ENCODE measurements around the gene SPATA16. TPM values are rescaled to one million over a fixed set of nuclear protein-coding genes. Genes with fewer than 3 reads are reported as not detected.

SPATA16 gene
- total RNA-seq, 2 experiments from 2014 or later = not detected

DNA sequence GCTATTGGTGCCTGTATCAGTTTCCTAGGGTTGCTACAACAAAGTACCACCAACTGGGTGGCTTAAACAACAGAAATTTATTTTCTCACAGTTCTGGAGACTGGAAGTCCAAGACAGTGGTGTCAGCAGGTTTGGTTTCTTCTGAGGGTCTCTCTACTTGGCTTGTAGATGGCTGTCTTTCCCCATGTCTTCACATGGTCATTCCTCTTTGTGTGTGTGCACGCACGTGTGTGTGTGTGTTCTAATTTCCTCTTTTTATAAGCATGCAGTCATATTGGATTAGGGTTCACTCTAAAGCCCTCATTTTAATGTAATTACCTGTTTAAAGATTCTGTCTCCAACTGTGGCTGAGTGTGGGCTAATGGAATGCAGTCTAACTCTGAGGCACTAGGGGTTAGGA lies 182.5 kb downstream of the SPATA16 start:
- DNase-seq = no peak
- H3K4me1 Mint-ChIP-seq (ENCODE audit: low read depth) = no peaks in the 10 kb centered on the region
- H3K4me3 Mint-ChIP-seq = no peak overlapping the region
- intact Hi-C loops (cut with micrococcal nuclease) = no loop called here
- CTCF ChIA-PET = no interaction called here
- no peaks in the 10 kb centered on the region for H3K27me3 Mint-ChIP-seq (ENCODE audit: low read depth)
- H3K27ac Mint-ChIP-seq = no peak overlapping the region
- no peaks in the 10 kb centered on the region for H3K36me3 Mint-ChIP-seq (ENCODE audit: low read depth)
- peaks cover 2% of the 10 kb centered on the region for H3K9me3 Mint-ChIP-seq

DNA sequence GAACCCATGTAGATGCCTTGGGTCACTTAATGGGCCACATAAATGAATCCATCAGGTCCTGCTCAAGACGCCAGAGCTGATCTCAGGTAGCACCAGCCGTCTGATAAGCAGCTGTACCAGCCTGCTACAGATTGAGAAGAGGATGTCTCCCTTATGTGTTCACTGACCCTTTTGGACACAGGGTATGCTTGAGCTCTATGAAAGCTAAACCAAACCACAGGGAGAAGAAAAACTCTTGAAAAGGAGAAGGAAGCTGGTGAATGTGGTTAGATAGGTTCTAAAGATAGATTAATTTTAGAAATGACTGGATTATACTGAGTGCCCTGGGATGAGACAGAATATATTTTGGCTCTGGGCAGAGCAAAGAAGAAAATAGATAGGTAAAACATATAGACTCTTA lies 187.5 kb downstream of the SPATA16 start:
- H3K27ac Mint-ChIP-seq = no peak overlapping the region
- H3K9me3 Mint-ChIP-seq = peaks cover 2% of the 10 kb centered on the region
- H3K4me3 Mint-ChIP-seq = no peak overlapping the region
- no peaks in the 10 kb centered on the region for H3K4me1 Mint-ChIP-seq (ENCODE audit: low read depth)
- H3K36me3 Mint-ChIP-seq (ENCODE audit: low read depth) = no peaks in the 10 kb centered on the region
- no peak for DNase-seq
- no peaks in the 10 kb centered on the region for H3K27me3 Mint-ChIP-seq (ENCODE audit: low read depth)
- CTCF ChIA-PET = interaction anchor here (0.6 to 0.7 kb wide), 2 partner anchors 35 to 1717 kb away, joined by 3 read pairs; no protein-coding TSS in a partner anchor
- intact Hi-C loops (cut with micrococcal nuclease) = no loop called here

DNA sequence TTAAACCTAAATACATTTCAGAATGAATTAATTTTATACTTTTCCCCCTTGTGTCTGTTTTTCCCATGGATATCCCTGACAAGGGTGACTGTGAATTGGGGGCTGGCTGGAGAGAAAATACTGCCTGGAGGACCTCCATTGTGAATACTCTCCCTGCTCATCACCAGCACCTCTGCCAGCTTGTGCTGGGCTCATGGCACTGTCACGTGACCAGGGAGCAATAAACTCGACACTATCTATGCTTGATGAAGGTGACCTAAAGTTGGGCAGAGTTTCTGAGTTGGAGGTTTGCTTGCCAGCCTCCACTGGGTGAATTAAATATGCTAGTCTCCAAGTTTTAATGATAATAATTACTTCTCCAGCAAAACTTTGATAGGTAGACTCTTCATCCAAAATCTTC lies 189.5 kb downstream of the SPATA16 start:
- no peaks in the 10 kb centered on the region for H3K36me3 Mint-ChIP-seq (ENCODE audit: low read depth)
- no peak for DNase-seq
- H3K4me3 Mint-ChIP-seq = no peak overlapping the region
- H3K27ac Mint-ChIP-seq = no peak overlapping the region
- peaks cover 2% of the 10 kb centered on the region for H3K9me3 Mint-ChIP-seq
- H3K4me1 Mint-ChIP-seq (ENCODE audit: low read depth) = no peaks in the 10 kb centered on the region
- intact Hi-C loops (cut with micrococcal nuclease) = no loop called here
- CTCF ChIA-PET = no interaction called here
- no peaks in the 10 kb centered on the region for H3K27me3 Mint-ChIP-seq (ENCODE audit: low read depth)

DNA sequence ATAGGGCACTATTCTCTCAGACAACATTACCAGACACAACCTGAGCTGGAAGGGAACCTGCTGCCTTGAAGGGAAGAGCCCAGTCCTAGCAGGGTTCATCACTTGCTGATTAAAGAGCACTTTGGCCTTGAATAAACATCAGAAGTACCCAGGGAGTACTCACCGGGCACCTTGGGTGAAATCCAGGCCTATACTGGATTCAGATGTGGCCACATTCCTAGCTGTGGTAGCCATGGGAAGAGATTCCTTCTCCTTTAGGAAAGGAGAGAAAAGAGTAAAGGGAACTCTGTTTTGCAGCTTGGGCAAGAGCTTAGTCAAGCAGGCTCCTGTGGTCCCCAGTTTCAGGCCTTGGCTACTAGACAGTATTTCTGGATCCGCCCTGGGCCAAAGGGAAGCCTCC lies 195.0 kb downstream of the SPATA16 start:
- Mint-ChIP-seq H3K9me3 (no peaks in the 10 kb centered on the region), H3K4me3 (no peak overlapping the region), H3K36me3 (ENCODE audit: low read depth) (no peaks in the 10 kb centered on the region), H3K4me1 (ENCODE audit: low read depth) (no peaks in the 10 kb centered on the region), H3K27ac (no peak overlapping the region), H3K27me3 (ENCODE audit: low read depth) (no peaks in the 10 kb centered on the region)
- DNase-seq = no peak
- CTCF ChIA-PET = no interaction called here
- intact Hi-C loops (cut with micrococcal nuclease) = no loop called here

DNA sequence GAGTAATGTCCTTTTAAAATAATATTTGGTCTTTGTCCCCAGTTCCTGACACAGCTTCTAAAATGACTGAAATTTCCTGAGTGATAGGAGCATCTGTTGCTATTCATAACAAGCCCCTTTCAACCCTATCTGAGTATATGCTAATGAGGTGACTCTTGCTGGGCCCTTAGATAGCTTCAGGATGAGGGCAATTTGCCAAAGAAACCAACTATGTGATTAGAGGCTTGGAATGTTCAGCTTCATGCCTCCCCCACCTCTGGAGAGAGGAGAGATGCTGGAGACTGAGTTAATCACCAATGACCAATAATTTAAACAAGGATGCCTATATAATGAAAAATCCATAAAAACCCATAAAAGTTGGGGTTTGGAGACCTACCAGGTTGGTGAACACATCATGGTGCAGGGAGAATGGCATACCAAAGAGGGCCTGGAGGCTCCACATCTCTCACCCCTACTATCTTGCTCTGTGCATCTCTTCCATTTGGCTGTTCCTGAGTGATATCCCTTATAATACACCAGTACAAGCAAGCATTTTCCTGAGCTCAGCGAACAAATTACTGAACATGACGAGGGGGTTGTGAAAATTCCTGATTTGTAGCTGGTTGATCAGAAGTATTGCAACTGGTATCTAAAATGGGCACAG lies 201.3 kb downstream of the SPATA16 start:
- intact Hi-C loops (cut with micrococcal nuclease) = no loop called here
- Mint-ChIP-seq H3K27me3 (ENCODE audit: low read depth) (no peaks in the 10 kb centered on the region), H3K36me3 (ENCODE audit: low read depth) (no peaks in the 10 kb centered on the region), H3K9me3 (no peaks in the 10 kb centered on the region), H3K4me3 (no peak overlapping the region), H3K4me1 (ENCODE audit: low read depth) (no peaks in the 10 kb centered on the region), H3K27ac (no peak overlapping the region)
- no peak for DNase-seq
- CTCF ChIA-PET = no interaction called here

DNA sequence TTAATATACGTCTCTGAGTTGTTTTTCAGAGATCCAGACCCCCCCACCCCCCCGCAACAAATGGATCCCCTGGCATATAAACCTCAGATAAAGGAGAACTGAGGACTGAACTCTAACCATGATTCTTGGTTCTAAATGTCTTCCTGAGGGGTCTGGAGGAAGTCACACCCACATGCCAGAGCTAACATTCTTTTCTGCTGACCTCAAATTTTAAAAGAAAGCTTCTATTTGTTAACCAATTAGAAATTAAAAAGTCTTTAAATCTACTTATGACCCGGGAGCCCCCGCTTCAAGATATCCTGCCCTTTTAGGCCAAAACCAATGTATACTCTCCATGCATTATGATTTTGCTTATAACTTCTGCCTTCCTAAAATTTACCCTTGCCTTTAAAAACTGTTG lies 202.2 kb downstream of the SPATA16 start:
- H3K27ac Mint-ChIP-seq = no peak overlapping the region
- no peaks in the 10 kb centered on the region for H3K9me3 Mint-ChIP-seq
- no peaks in the 10 kb centered on the region for H3K4me1 Mint-ChIP-seq (ENCODE audit: low read depth)
- no peaks in the 10 kb centered on the region for H3K36me3 Mint-ChIP-seq (ENCODE audit: low read depth)
- CTCF ChIA-PET = no interaction called here
- H3K4me3 Mint-ChIP-seq = no peak overlapping the region
- no peak for DNase-seq
- H3K27me3 Mint-ChIP-seq (ENCODE audit: low read depth) = no peaks in the 10 kb centered on the region
- intact Hi-C loops (cut with micrococcal nuclease) = no loop called here

DNA sequence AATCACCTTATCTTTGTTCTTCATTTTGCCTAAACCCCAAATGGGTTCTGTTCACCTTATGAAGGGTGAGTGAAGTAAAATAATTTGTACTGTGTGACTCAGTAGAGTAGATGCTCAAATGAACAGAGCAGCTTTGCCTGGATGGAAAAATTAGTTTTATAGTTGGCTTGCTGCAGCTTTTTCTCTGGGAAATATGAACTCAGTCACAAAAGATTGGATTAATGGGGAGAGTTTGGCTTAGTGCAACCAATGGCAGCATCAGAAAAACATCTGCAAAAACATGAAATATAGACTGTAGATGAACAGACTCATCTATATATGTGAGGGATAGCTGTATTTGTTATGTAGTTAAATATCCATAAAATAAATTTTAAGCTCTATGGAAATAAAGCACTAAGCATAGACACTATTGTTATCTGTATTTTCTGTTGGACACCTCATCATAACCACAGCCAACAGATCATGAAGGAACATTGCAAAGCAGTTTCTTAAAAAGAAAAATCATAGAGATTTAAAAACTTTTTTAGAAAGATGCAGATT lies 209.2 kb downstream of the SPATA16 start:
- CTCF ChIA-PET = interaction anchor here (0.7 kb wide), 1 partner anchor 35 kb away, joined by 3 read pairs; no protein-coding TSS in a partner anchor
- no peak overlapping the region for H3K4me3 Mint-ChIP-seq

DNA sequence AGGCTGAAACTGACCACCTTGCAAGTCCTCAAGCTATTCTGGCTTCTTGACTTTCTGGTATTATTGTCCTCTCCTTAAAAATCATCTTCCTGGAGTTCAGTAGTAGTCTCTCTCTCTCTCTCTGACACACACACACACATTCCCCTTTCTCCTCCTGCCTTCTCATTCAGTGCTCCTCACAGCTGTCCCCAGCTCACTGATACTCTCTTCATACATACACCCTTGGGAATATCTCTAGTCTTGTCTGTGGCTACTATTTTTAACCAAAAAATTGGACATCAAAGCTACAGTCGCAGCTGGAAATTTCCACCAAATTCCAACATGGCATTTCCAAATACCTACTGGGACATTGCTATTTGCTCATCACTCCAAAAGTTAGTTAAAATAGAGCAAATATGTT lies 211.6 kb downstream of the SPATA16 start:
- Mint-ChIP-seq H3K4me3 (no peak overlapping the region), H3K27ac (no peak overlapping the region), H3K27me3 (ENCODE audit: low read depth) (no peaks in the 10 kb centered on the region), H3K9me3 (no peaks in the 10 kb centered on the region), H3K4me1 (ENCODE audit: low read depth) (no peaks in the 10 kb centered on the region), H3K36me3 (ENCODE audit: low read depth) (no peaks in the 10 kb centered on the region)
- DNase-seq = no peak
- CTCF ChIA-PET = no interaction called here
- intact Hi-C loops (cut with micrococcal nuclease) = no loop called here

More for the DNA sequence above, 209.2 kb downstream of the SPATA16 start:
- intact Hi-C loops (cut with micrococcal nuclease) = no loop called here
- H3K27ac Mint-ChIP-seq = no peak overlapping the region
- no peaks in the 10 kb centered on the region for H3K27me3 Mint-ChIP-seq (ENCODE audit: low read depth)
- no peaks in the 10 kb centered on the region for H3K9me3 Mint-ChIP-seq
- no peaks in the 10 kb centered on the region for H3K36me3 Mint-ChIP-seq (ENCODE audit: low read depth)
- H3K4me1 Mint-ChIP-seq (ENCODE audit: low read depth) = no peaks in the 10 kb centered on the region
- DNase-seq = no peak

DNA sequence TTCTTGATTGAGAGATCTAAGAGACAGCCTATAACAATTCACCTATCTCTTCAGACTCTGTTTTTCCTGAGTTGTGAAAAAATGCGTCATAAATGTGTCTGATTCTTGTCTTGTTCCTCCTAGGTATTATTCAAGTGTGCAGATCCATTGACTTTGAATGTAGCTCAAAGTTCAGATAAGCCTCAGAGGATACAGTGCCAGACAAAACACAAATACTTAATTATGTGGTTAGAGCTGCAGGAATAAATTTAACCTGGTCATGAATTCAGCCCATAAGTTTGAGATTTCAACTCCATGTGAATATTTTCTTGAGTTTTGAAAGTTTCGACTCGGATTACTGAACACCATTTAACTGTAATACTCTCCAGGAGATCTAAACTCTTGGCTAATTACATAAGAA lies 216.5 kb downstream of the SPATA16 start:
- Mint-ChIP-seq H3K4me3 (no peak overlapping the region), H3K27me3 (ENCODE audit: low read depth) (no peaks in the 10 kb centered on the region), H3K36me3 (ENCODE audit: low read depth) (no peaks in the 10 kb centered on the region), H3K4me1 (ENCODE audit: low read depth) (no peaks in the 10 kb centered on the region), H3K9me3 (no peaks in the 10 kb centered on the region), H3K27ac (no peak overlapping the region)
- intact Hi-C loops (cut with micrococcal nuclease) = no loop called here
- CTCF ChIA-PET = no interaction called here
- no peak for DNase-seq

DNA sequence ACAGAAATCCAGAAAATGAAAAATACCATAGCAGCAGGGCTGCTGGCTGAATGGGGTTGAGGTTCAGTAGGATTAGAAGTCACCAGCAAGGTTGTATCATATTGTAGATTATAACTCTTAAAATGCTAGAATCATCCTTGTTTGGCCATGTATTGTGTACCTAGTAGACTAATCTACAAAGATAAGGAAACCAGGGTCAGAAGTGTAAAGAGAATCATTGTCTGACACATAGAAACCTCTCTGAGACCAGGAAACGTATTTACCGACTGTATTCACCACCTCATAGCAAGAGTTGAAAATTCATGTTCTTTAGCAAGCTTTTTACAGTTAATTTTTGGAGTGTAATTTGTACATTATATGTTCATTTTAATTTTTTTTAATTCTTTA lies 221.7 kb downstream of the SPATA16 start:
- intact Hi-C loops (cut with micrococcal nuclease) = no loop called here
- Mint-ChIP-seq H3K27me3 (ENCODE audit: low read depth) (no peaks in the 10 kb centered on the region), H3K27ac (no peak overlapping the region), H3K4me1 (ENCODE audit: low read depth) (no peaks in the 10 kb centered on the region), H3K4me3 (no peak overlapping the region), H3K9me3 (no peaks in the 10 kb centered on the region), H3K36me3 (ENCODE audit: low read depth) (no peaks in the 10 kb centered on the region)
- no peak for DNase-seq
- CTCF ChIA-PET = no interaction called here

DNA sequence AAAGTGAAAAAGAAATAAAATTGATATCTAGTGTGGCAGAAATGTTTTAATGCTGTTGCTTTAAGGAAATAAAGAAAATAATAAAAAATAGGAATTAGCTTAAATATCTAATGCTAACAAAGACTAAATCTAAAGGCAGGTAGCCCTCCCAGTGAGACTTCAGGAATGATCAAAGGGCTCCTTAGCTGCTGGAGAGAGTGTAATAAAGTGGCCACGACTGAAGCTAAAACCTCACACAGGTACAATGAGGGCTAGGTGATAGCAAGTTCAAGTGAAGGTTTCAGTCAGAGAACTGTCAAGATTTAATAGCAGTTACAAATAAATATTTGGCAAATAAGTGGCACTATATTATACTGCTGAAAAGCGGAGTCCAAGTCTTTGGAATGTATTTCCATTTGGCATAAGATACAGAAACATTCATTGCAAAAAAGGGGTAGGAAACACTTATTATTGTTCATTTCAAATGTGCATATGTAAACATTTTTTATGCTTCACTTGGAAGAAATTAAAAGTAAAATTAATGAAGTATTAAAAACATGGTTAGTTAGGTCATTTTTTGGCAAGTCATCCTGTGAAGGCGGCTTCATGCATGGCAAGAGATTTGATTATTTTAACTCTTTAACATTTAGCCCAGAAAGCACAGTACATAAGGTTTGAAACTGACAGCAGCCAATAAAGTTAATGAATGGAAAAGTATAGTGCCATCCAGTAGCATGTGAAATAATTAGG lies 222.3 kb downstream of the SPATA16 start:
- no peak overlapping the region for H3K4me3 Mint-ChIP-seq
- no peaks in the 10 kb centered on the region for H3K27me3 Mint-ChIP-seq (ENCODE audit: low read depth)
- intact Hi-C loops (cut with micrococcal nuclease) = no loop called here
- no peak overlapping the region for H3K27ac Mint-ChIP-seq
- H3K4me1 Mint-ChIP-seq (ENCODE audit: low read depth) = no peaks in the 10 kb centered on the region
- no peak for DNase-seq
- no peaks in the 10 kb centered on the region for H3K36me3 Mint-ChIP-seq (ENCODE audit: low read depth)
- H3K9me3 Mint-ChIP-seq = no peaks in the 10 kb centered on the region
- CTCF ChIA-PET = no interaction called here

DNA sequence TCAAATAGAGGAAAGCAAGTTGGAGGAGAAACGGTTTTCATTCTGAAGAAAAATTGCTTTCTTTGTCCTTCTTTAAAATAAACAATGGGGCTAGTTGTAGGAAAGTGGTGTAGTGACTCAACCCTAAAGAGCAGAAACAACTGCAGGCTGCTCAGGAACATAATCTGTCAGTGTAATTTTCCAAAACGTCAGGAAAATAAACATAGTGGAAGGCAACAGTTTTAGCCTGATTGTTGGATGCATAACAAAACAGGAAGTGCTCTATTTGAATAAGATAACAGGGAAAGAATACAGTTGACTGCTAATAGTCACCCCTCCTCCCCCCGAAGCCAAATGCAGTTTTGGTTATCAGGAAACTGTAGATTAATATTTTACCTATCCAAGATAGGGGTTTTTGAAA lies 222.9 kb downstream of the SPATA16 start:
- Mint-ChIP-seq H3K4me1 (ENCODE audit: low read depth) (no peaks in the 10 kb centered on the region), H3K4me3 (no peak overlapping the region), H3K27ac (no peak overlapping the region), H3K36me3 (ENCODE audit: low read depth) (no peaks in the 10 kb centered on the region), H3K27me3 (ENCODE audit: low read depth) (peaks cover under 1% of the 10 kb centered on the region), H3K9me3 (no peaks in the 10 kb centered on the region)
- no peak for DNase-seq
- intact Hi-C loops (cut with micrococcal nuclease) = no loop called here
- CTCF ChIA-PET = no interaction called here

DNA sequence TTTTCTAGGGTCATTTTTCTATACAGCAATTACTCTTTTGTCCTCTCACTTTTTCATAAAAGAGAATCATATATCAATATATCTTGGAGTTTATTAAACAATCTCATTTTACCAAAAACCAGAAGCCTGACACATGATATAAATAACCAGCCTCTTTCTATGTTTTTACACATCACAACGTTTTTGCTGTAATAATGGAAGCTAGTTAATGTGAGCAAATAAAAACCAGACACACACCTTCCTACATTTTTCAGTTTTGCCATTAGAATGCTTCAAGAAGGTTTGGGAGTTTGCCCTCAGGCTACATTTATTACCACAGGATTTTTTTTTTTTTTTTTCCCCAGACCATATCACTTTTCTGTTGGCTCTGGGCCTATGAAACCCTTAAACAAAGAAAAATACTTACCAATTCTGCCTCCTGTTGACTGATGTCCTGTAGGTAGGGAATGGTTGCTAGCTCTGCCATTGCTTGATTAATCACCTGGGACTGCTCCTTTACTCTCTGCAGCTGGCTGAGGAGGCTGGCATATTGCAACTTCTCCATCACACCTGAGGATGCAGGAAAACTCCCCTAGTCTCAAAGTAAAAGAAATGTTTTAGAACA lies 225.0 kb downstream of the SPATA16 start:
- Mint-ChIP-seq H3K9me3 (no peaks in the 10 kb centered on the region), H3K36me3 (ENCODE audit: low read depth) (no peaks in the 10 kb centered on the region), H3K4me1 (ENCODE audit: low read depth) (no peaks in the 10 kb centered on the region), H3K27me3 (ENCODE audit: low read depth) (peaks cover 2% of the 10 kb centered on the region), H3K27ac (no peak overlapping the region), H3K4me3 (no peak overlapping the region)
- intact Hi-C loops (cut with micrococcal nuclease) = no loop called here
- CTCF ChIA-PET = interaction anchor here (0.8 kb wide), 1 partner anchor 435 kb away, joined by 3 read pairs; no protein-coding TSS in a partner anchor
- no peak for DNase-seq
